H9 (cell line): ENCODE results near the gene EPHA3. TPM values are rescaled to one million over a fixed set of nuclear protein-coding genes. Genes with fewer than 3 reads are reported as not detected.

ENCODE experiments used
- DNase-seq: peaks from one replicate; pipeline ENCODE4 v3.0.0-alpha.2; 2017
- H2AFZ ChIP-seq: one replicate; pipeline ENCODE4 v1.6.1; 2013; ENCODE audit warnings: mild to moderate bottlenecking, low read length, control low read depth, moderate library complexity
- H2AK5ac ChIP-seq: 2 replicates; pipeline ENCODE4 v1.6.1; 2013; ENCODE audit warnings: low read length, control low read depth, mixed read lengths; ENCODE audit not compliant: insufficient read length
- H2BK120ac ChIP-seq: one replicate; pipeline ENCODE4 v1.6.1; 2013; ENCODE audit warnings: low read depth, mild to moderate bottlenecking, low read length, control low read depth, inconsistent platforms; ENCODE audit not compliant: poor library complexity, severe bottlenecking
- H2BK12ac ChIP-seq: 2 replicates; pipeline ENCODE4 v1.6.1; 2013; ENCODE audit warnings: low read length, control low read depth, mixed read lengths, low read depth; ENCODE audit not compliant: insufficient read length
- H2BK15ac ChIP-seq: 2 replicates; pipeline ENCODE4 v1.6.1; 2013; ENCODE audit warnings: low read depth, low read length, control low read depth
- H2BK20ac ChIP-seq: one replicate; pipeline ENCODE4 v1.6.1; 2013; ENCODE audit warnings: low read depth, mild to moderate bottlenecking, low read length, control low read depth, inconsistent platforms; ENCODE audit not compliant: poor library complexity, severe bottlenecking
- H2BK5ac ChIP-seq: 2 replicates; pipeline ENCODE4 v1.6.1; 2013; ENCODE audit warnings: low read length, control low read depth, mixed read lengths; ENCODE audit not compliant: insufficient read length
- H3K14ac ChIP-seq: 2 replicates; pipeline ENCODE4 v1.6.1; 2013; ENCODE audit warnings: low read length, control low read depth; ENCODE audit not compliant: insufficient read depth
- H3K18ac ChIP-seq: 2 replicates; pipeline ENCODE4 v1.6.1; 2013; ENCODE audit warnings: low read depth, mild to moderate bottlenecking, mixed read lengths, low read length, control low read depth; ENCODE audit not compliant: insufficient read length
- H3K23ac ChIP-seq: 2 replicates; pipeline ENCODE4 v1.6.1; 2013; ENCODE audit warnings: low read length, control low read depth, mixed read lengths, low read depth; ENCODE audit not compliant: insufficient read length
- H3K23me2 ChIP-seq: 2 replicates; pipeline ENCODE4 v1.6.1; 2013; ENCODE audit warnings: low read depth, mild to moderate bottlenecking, mixed read lengths, low read length, control low read depth; ENCODE audit not compliant: insufficient read length, poor library complexity, severe bottlenecking
- H3K27ac ChIP-seq: 2 replicates; pipeline ENCODE4 v1.5.1; 2013; ENCODE audit warnings: low read length, control low read depth, mixed read lengths, low read depth; ENCODE audit not compliant: insufficient read length
- H3K27me3 ChIP-seq: 2 replicates; pipeline ENCODE4 v1.6.1; 2013; ENCODE audit warnings: low read length, control low read depth, inconsistent platforms; ENCODE audit not compliant: insufficient read depth
- H3K4ac ChIP-seq: 2 replicates; pipeline ENCODE4 v1.6.1; 2013; ENCODE audit warnings: low read depth, mild to moderate bottlenecking, control low read depth, inconsistent platforms, low read length, moderate library complexity
- H3K4me1 ChIP-seq: 2 replicates; pipeline ENCODE4 v1.6.1; 2013; ENCODE audit warnings: low read length, control low read depth, inconsistent platforms; ENCODE audit not compliant: insufficient read depth
- H3K4me2 ChIP-seq: 2 replicates; pipeline ENCODE4 v1.6.1; 2013; ENCODE audit warnings: low read length, control low read depth, mixed read lengths; ENCODE audit not compliant: insufficient read length, insufficient read depth
- H3K56ac ChIP-seq: 2 replicates; pipeline ENCODE4 v1.6.1; 2013; ENCODE audit warnings: low read depth, mild to moderate bottlenecking, mixed read lengths, low read length, control low read depth; ENCODE audit not compliant: insufficient read length
- H3K79me1 ChIP-seq: 2 replicates; pipeline ENCODE4 v1.6.1; 2013; ENCODE audit warnings: low read depth, mild to moderate bottlenecking, moderate library complexity, low read length, control low read depth, inconsistent platforms; ENCODE audit not compliant: insufficient read depth, poor library complexity, severe bottlenecking
- H3K79me2 ChIP-seq: 2 replicates; pipeline ENCODE4 v1.6.1; 2013; ENCODE audit warnings: low read length, control low read depth, inconsistent platforms; ENCODE audit not compliant: insufficient read depth
- H3K9ac ChIP-seq: 2 replicates; pipeline ENCODE4 v1.6.1; 2013; ENCODE audit warnings: low read length, control low read depth, mixed read lengths; ENCODE audit not compliant: insufficient read length; ENCODE audit errors: extremely low read depth
- H3K9me3 ChIP-seq: one replicate; pipeline ENCODE4 v1.6.1; 2013; ENCODE audit warnings: low read depth, low read length, inconsistent platforms; ENCODE audit not compliant: control insufficient read depth
- H3T11ph ChIP-seq: one replicate; pipeline ENCODE4 v1.6.1; 2013; ENCODE audit warnings: mild to moderate bottlenecking, low read length, control low read depth, inconsistent platforms
- H4K20me1 ChIP-seq: one replicate; pipeline ENCODE4 v1.6.1; 2013; ENCODE audit not compliant: control insufficient read depth, insufficient read length, insufficient read depth
- H4K5ac ChIP-seq: 2 replicates; pipeline ENCODE4 v1.6.1; 2013; ENCODE audit warnings: low read depth, mild to moderate bottlenecking, mixed read lengths, low read length, control low read depth; ENCODE audit not compliant: insufficient read length
- H4K8ac ChIP-seq: replicated peaks from 2 replicates; pipeline ENCODE4 v1.6.1; 2013; ENCODE audit warnings: low read length, control low read depth, mixed read lengths, low read depth; ENCODE audit not compliant: insufficient read length
- H4K91ac ChIP-seq: 2 replicates; pipeline ENCODE4 v1.6.1; 2013; ENCODE audit warnings: low read depth, mild to moderate bottlenecking, moderate library complexity, mixed read lengths, low read length, control low read depth; ENCODE audit not compliant: insufficient read length
- H3K27ac Mint-ChIP-seq, 3 experiments: 2 replicates in 2 of 3; 3 replicates in 1 of 3; pipeline ENCODE4 v1.8.0; 2020 to 2021; ENCODE audit warnings: mixed read lengths in 3 of 3, mild to moderate bottlenecking in 1 of 3, moderate library complexity in 1 of 3
- H3K27me3 Mint-ChIP-seq: 2 replicates; pipeline ENCODE4 v1.8.0; 2021; ENCODE audit warnings: low read depth, mild to moderate bottlenecking, moderate library complexity, mixed read lengths
- H3K36me3 Mint-ChIP-seq, 3 experiments: 2 replicates in 2 of 3; 3 replicates in 1 of 3; pipeline ENCODE4 v1.8.0; 2020 to 2021; ENCODE audit warnings: low read depth in 3 of 3, mixed read lengths in 3 of 3; ENCODE audit not compliant: insufficient read depth in 1 of 3
- H3K4me1 Mint-ChIP-seq, 2 experiments: 2 replicates each; pipeline ENCODE4 v1.8.0; 2020; ENCODE audit warnings: mixed read lengths in 2 of 2
- H3K4me3 Mint-ChIP-seq, 2 experiments: 2 replicates in 1 of 2; 3 replicates in 1 of 2; pipeline ENCODE4 v1.8.0; 2020 to 2021; ENCODE audit warnings: mild to moderate bottlenecking in 2 of 2, mixed read lengths in 2 of 2, moderate library complexity in 1 of 2
- H3K9me3 Mint-ChIP-seq, 2 experiments: 2 replicates in 1 of 2; 3 replicates in 1 of 2; pipeline ENCODE4 v1.8.0; 2020; ENCODE audit warnings: mild to moderate bottlenecking in 2 of 2, mixed read lengths in 2 of 2, moderate library complexity in 1 of 2
- CTCF ChIP-seq: fragments of 200-600 bp; sonication (generic); conservative IDR thresholded peaks from 3 replicates; pipeline ENCODE4 v1.8.0; 2021; ENCODE audit warnings: antibody characterized with exemption, mild to moderate bottlenecking
- WGBS: extraction: QIAGEN DNeasy Blood & Tissue Kit; methylation state at CpG from one replicate; pipeline ENCODE4 v1.1.7; 2013; ENCODE audit warnings: missing lambda C conversion rate, low lambda C conversion rate, mixed read lengths; ENCODE audit not compliant: insufficient read length; ENCODE audit errors: extremely low coverage; 5-methylcytosine and 5-hydroxymethylcytosine counted together
- total RNA-seq: library from RNA; stranded (reverse); gene quantifications from 2 replicates; pipeline ENCODE4 v1.2.1, GENCODE V29; 2021

Gene EPHA3
- total RNA-seq, 1 experiment from 2014 or later = 0.66 TPM

- no peak overlapping the region for H3K27ac ChIP-seq
- H3K56ac ChIP-seq = no peak overlapping the region
- H4K5ac ChIP-seq = no peak overlapping the region
- H3K27me3 Mint-ChIP-seq = no peaks in the 10 kb centered on the region
- no peak overlapping the region for H3K9ac ChIP-seq
- no peak overlapping the region for H2BK20ac ChIP-seq
- no peaks in the 10 kb centered on the region for H3K9me3 ChIP-seq
- no peaks in the 10 kb centered on the region for H3K79me1 ChIP-seq
- no peaks in the 10 kb centered on the region for H3K23me2 ChIP-seq
- no peak overlapping the region for H2BK15ac ChIP-seq
- no peak overlapping the region for H2AFZ ChIP-seq
- no peak overlapping the region for H2AK5ac ChIP-seq
- H3K4me2 ChIP-seq = no peak overlapping the region
- no peak overlapping the region for H3K4ac ChIP-seq
- H4K91ac ChIP-seq = no peak overlapping the region
- H3K4me1 Mint-ChIP-seq = peaks cover 0 to 7% of the 10 kb centered on the region in 2 experiments; a peak in 1 of 4 replicates
- no peaks in the 10 kb centered on the region for H3K9me3 Mint-ChIP-seq
- WGBS = no CpG with 5 or more reads among the region's 3 CpGs
- no peaks in the 10 kb centered on the region for H3K27me3 ChIP-seq
- H4K8ac ChIP-seq = no peak overlapping the region
- no peaks in the 10 kb centered on the region for H3K36me3 Mint-ChIP-seq
- no peak for DNase-seq
- no peak overlapping the region for H2BK120ac ChIP-seq
- no peak overlapping the region for H2BK12ac ChIP-seq
- H3K4me1 ChIP-seq = no peaks in the 10 kb centered on the region
- H2BK5ac ChIP-seq = no peak overlapping the region
- no peaks in the 10 kb centered on the region for H3K79me2 ChIP-seq
- no peak overlapping the region for H3K4me3 Mint-ChIP-seq
- no peak for TF ChIP-seq CTCF
- H3T11ph ChIP-seq = no peak overlapping the region
- H3K27ac Mint-ChIP-seq = peak overlapping the region in 1 of 3 experiments; percentile 53; a peak in 2 of 7 replicates
- no peaks in the 10 kb centered on the region for H4K20me1 ChIP-seq
- no peak overlapping the region for H3K23ac ChIP-seq
- H3K14ac ChIP-seq = no peak overlapping the region
- no peak overlapping the region for H3K18ac ChIP-seq
Measured at GRCh38 chr3:89419647-89420241, 312.3 kb downstream of the EPHA3 start.
